ENCODE data around the gene PDE6H. TPM values are rescaled to one million over a fixed set of nuclear protein-coding genes. Genes with fewer than 3 reads are reported as not detected.

PDE6H gene
- polyA plus RNA-seq, 4 donors = not detected

GRCh38 chr12:14965221-14965620 lies 7.6 kb upstream of the PDE6H start:
- DNase-seq (ENCODE audit: low read depth in 4 of 4, low spot score in 2 of 4) = no peak

GRCh38 chr12:14968478-14968877 lies 4.4 kb upstream of the PDE6H start:
- no peak for DNase-seq (ENCODE audit: low read depth in 4 of 4, low spot score in 2 of 4)

- DNase-seq (ENCODE audit: low read depth in 4 of 4, low spot score in 2 of 4) = no peak
Measured at GRCh38 chr12:14970473-14970872, 2.4 kb upstream of the PDE6H start.

GRCh38 chr12:14974633-14975032 lies 1.8 kb downstream of the PDE6H start:
- no peak for DNase-seq (ENCODE audit: low read depth in 4 of 4, low spot score in 2 of 4)

GRCh38 chr12:14975457-14975856 lies 2.6 kb downstream of the PDE6H start:
- DNase-seq (ENCODE audit: low read depth in 4 of 4, low spot score in 2 of 4) = no peak

- DNase-seq (ENCODE audit: low read depth in 4 of 4, low spot score in 2 of 4) = no peak
Measured at GRCh38 chr12:14976658-14977057, 3.8 kb downstream of the PDE6H start.

GRCh38 chr12:14979468-14979867 lies 6.6 kb downstream of the PDE6H start:
- DNase-seq (ENCODE audit: low read depth in 4 of 4, low spot score in 2 of 4) = no peak

GRCh38 chr12:14981049-14981448 lies 8.2 kb downstream of the PDE6H start:
- no peak for DNase-seq (ENCODE audit: low read depth in 4 of 4, low spot score in 2 of 4)

GRCh38 chr12:14982562-14982961 lies 9.7 kb downstream of the PDE6H start:
- DNase-seq (ENCODE audit: low read depth in 4 of 4, low spot score in 2 of 4) = no peak

- DNase-seq (ENCODE audit: low read depth in 4 of 4, low spot score in 2 of 4) = no peak
Measured at GRCh38 chr12:14982991-14983390, 10.1 kb downstream of the PDE6H start.

GRCh38 chr12:14984036-14984435 lies 11.2 kb downstream of the PDE6H start:
- DNase-seq (ENCODE audit: low read depth in 4 of 4, low spot score in 2 of 4) = no peak

GRCh38 chr12:14984766-14985285 lies 12.0 kb downstream of the PDE6H start:
- DNase-seq (ENCODE audit: low read depth in 4 of 4, low spot score in 2 of 4) = no peak

GRCh38 chr12:14986449-14986848 lies 13.6 kb downstream of the PDE6H start:
- DNase-seq (ENCODE audit: low read depth in 4 of 4, low spot score in 2 of 4) = no peak

GRCh38 chr12:14988035-14988434 lies 15.2 kb downstream of the PDE6H start:
- DNase-seq (ENCODE audit: low read depth in 4 of 4, low spot score in 2 of 4) = no peak

GRCh38 chr12:14989790-14990189 lies 16.9 kb downstream of the PDE6H start:
- DNase-seq (ENCODE audit: low read depth in 4 of 4, low spot score in 2 of 4) = no peak

- DNase-seq (ENCODE audit: low read depth in 4 of 4, low spot score in 2 of 4) = no peak
Measured at GRCh38 chr12:14991069-14991468, 18.2 kb downstream of the PDE6H start.

- no peak for DNase-seq (ENCODE audit: low read depth in 4 of 4, low spot score in 2 of 4)
Measured at GRCh38 chr12:14992673-14993072, 19.8 kb downstream of the PDE6H start.

- DNase-seq (ENCODE audit: low read depth in 4 of 4, low spot score in 2 of 4) = no peak
Measured at GRCh38 chr12:14993117-14993516, 20.3 kb downstream of the PDE6H start.

GRCh38 chr12:14993537-14994266 lies 20.9 kb downstream of the PDE6H start:
- no peak for DNase-seq (ENCODE audit: low read depth in 4 of 4, low spot score in 2 of 4)

GRCh38 chr12:14994610-14995009 lies 21.8 kb downstream of the PDE6H start:
- no peak for DNase-seq (ENCODE audit: low read depth in 4 of 4, low spot score in 2 of 4)

- DNase-seq (ENCODE audit: low read depth in 4 of 4, low spot score in 2 of 4) = peak in 2 of 4 donors; percentile 44 to 62
Measured at GRCh38 chr12:14995583-14996425, 23.0 kb downstream of the PDE6H start.

GRCh38 chr12:14997998-14998397 lies 25.2 kb downstream of the PDE6H start:
- DNase-seq (ENCODE audit: low read depth in 4 of 4, low spot score in 2 of 4) = no peak
